ENCODE data around the gene FGG. TPM values are rescaled to one million over a fixed set of nuclear protein-coding genes. Genes with fewer than 3 reads are reported as not detected.

The FGG gene
- total and polyA plus RNA-seq, 2 experiments from 2014 or later: 1,415 to 1,531 TPM

- H3K4me2 ChIP-seq: no peak overlapping the region
- H3K27ac ChIP-seq: no peak overlapping the region
- H3K9me2 ChIP-seq (replicated peaks; ENCODE audit: insufficient read depth): no peaks in the 10 kb centered on the region
- H3K4me1 ChIP-seq (ENCODE audit: insufficient read depth): no peaks in the 10 kb centered on the region
- H3K27me3 ChIP-seq: no peaks in the 10 kb centered on the region
- no peaks in the 10 kb centered on the region for H3K79me2 ChIP-seq
- H3K9me3 ChIP-seq (ENCODE audit: low read depth): no peaks in the 10 kb centered on the region
- H3K4me3 ChIP-seq: no peak overlapping the region
- H4K20me1 ChIP-seq (ENCODE audit: insufficient read depth, poor library complexity, severe bottlenecking): no peaks in the 10 kb centered on the region
- no peak for TF ChIP-seq CTCF (IDR thresholded peaks at IDR 0.05; ENCODE audit: poor library complexity)
- no peak for TF ChIP-seq EZH2 (IDR thresholded peaks at IDR 0.05; ENCODE audit: borderline replicate concordance)
- TF ChIP-seq EZH2phosphoT487 (IDR thresholded peaks at IDR 0.05; ENCODE audit: low read depth, severe bottlenecking, unreplicated experiment): no peak
- no peak for DNase-seq (ENCODE audit: low spot score)
- no peaks in the 10 kb centered on the region for H3K36me3 ChIP-seq (replicated peaks; ENCODE audit: insufficient read depth, low read depth)
- no peak overlapping the region for H2AFZ ChIP-seq
Measured at GRCh38 chr4:154583677-154584076, 28.8 kb downstream of the FGG start.

GRCh38 chr4:154583230-154583629, 29.2 kb downstream of the FGG start:
- Histone ChIP-seq H3K27me3 (no peaks in the 10 kb centered on the region), H3K4me2 (no peak overlapping the region), H3K4me3 (no peak overlapping the region), H2AFZ (no peak overlapping the region), H3K27ac (no peak overlapping the region), H3K9me3 (ENCODE audit: low read depth) (no peaks in the 10 kb centered on the region), H3K36me3 (replicated peaks; ENCODE audit: insufficient read depth, low read depth) (no peaks in the 10 kb centered on the region), H3K9me2 (replicated peaks; ENCODE audit: insufficient read depth) (no peaks in the 10 kb centered on the region), H4K20me1 (ENCODE audit: insufficient read depth, poor library complexity, severe bottlenecking) (no peaks in the 10 kb centered on the region), H3K4me1 (ENCODE audit: insufficient read depth) (no peaks in the 10 kb centered on the region), H3K79me2 (no peaks in the 10 kb centered on the region)
- no peak for DNase-seq (ENCODE audit: low spot score)
- 92% methylated on average over 3 of the region's 3 CpGs for WGBS (ENCODE audit: low lambda C conversion rate, missing lambda C conversion rate)
- TF ChIP-seq EZH2phosphoT487 (IDR thresholded peaks at IDR 0.05; ENCODE audit: low read depth, severe bottlenecking, unreplicated experiment): no peak
- no peak for TF ChIP-seq EZH2 (IDR thresholded peaks at IDR 0.05; ENCODE audit: borderline replicate concordance)

- no peaks in the 10 kb centered on the region for H3K79me2 ChIP-seq
- no peak for TF ChIP-seq EZH2 (IDR thresholded peaks at IDR 0.05; ENCODE audit: borderline replicate concordance)
- TF ChIP-seq CTCF (IDR thresholded peaks at IDR 0.05; ENCODE audit: poor library complexity): no peak
- TF ChIP-seq EZH2phosphoT487 (IDR thresholded peaks at IDR 0.05; ENCODE audit: low read depth, severe bottlenecking, unreplicated experiment): no peak
- no peaks in the 10 kb centered on the region for H3K27me3 ChIP-seq
- WGBS (ENCODE audit: low lambda C conversion rate, missing lambda C conversion rate): 57% methylated on average over 2 of the region's 2 CpGs
- H3K4me1 ChIP-seq (ENCODE audit: insufficient read depth): no peaks in the 10 kb centered on the region
- H3K9me2 ChIP-seq (replicated peaks; ENCODE audit: insufficient read depth): no peaks in the 10 kb centered on the region
- no peaks in the 10 kb centered on the region for H3K9me3 ChIP-seq (ENCODE audit: low read depth)
- H3K27ac ChIP-seq: no peak overlapping the region
- DNase-seq (ENCODE audit: low spot score): no peak
- H3K4me2 ChIP-seq: no peak overlapping the region
- no peaks in the 10 kb centered on the region for H4K20me1 ChIP-seq (ENCODE audit: insufficient read depth, poor library complexity, severe bottlenecking)
- no peak overlapping the region for H3K4me3 ChIP-seq
- no peak overlapping the region for H2AFZ ChIP-seq
- H3K36me3 ChIP-seq (replicated peaks; ENCODE audit: insufficient read depth, low read depth): no peaks in the 10 kb centered on the region
Measured at GRCh38 chr4:154582723-154583122, 29.7 kb downstream of the FGG start.

GRCh38 chr4:154579927-154580326, 32.5 kb downstream of the FGG start:
- TF ChIP-seq CTCF (IDR thresholded peaks at IDR 0.05; ENCODE audit: poor library complexity) (no peak), EZH2 (IDR thresholded peaks at IDR 0.05; ENCODE audit: borderline replicate concordance) (no peak), EZH2phosphoT487 (IDR thresholded peaks at IDR 0.05; ENCODE audit: low read depth, severe bottlenecking, unreplicated experiment) (no peak)
- Histone ChIP-seq H3K4me2 (no peak overlapping the region), H3K4me1 (ENCODE audit: insufficient read depth) (no peaks in the 10 kb centered on the region), H3K36me3 (replicated peaks; ENCODE audit: insufficient read depth, low read depth) (no peaks in the 10 kb centered on the region), H2AFZ (no peak overlapping the region), H3K27ac (no peak overlapping the region), H3K9me2 (replicated peaks; ENCODE audit: insufficient read depth) (no peaks in the 10 kb centered on the region), H3K9me3 (ENCODE audit: low read depth) (no peaks in the 10 kb centered on the region), H3K79me2 (no peaks in the 10 kb centered on the region), H3K4me3 (no peak overlapping the region), H3K27me3 (no peaks in the 10 kb centered on the region), H4K20me1 (ENCODE audit: insufficient read depth, poor library complexity, severe bottlenecking) (no peaks in the 10 kb centered on the region)
- DNase-seq (ENCODE audit: low spot score): no peak
